ENCODE measurements around the gene CP.

The CP gene

GRCh38 chr3:149215515-149215914, 6.1 kb downstream of the CP start:
- no peak for DNase-seq (ENCODE audit: insufficient read length, low spot score)
- FAIRE-seq, result no peak
- TF ChIP-seq CTCF (IDR thresholded peaks at IDR 0.05; ENCODE audit: insufficient read depth, missing control alignments), result no peak

- no peak for TF ChIP-seq CTCF (IDR thresholded peaks at IDR 0.05; ENCODE audit: insufficient read depth, missing control alignments)
- FAIRE-seq, result no peak
- no peak for DNase-seq (ENCODE audit: insufficient read length, low spot score)
Measured at GRCh38 chr3:149214702-149215101, 6.9 kb downstream of the CP start.

GRCh38 chr3:149212386-149212785, 9.2 kb downstream of the CP start:
- no peak for TF ChIP-seq CTCF (IDR thresholded peaks at IDR 0.05; ENCODE audit: insufficient read depth, missing control alignments)
- no peak for DNase-seq (ENCODE audit: insufficient read length, low spot score)
- no peak for FAIRE-seq

GRCh38 chr3:149209431-149209830, 12.2 kb downstream of the CP start:
- no peak for FAIRE-seq
- TF ChIP-seq CTCF (IDR thresholded peaks at IDR 0.05; ENCODE audit: insufficient read depth, missing control alignments), result no peak

GRCh38 chr3:149207475-149207874, 14.2 kb downstream of the CP start:
- TF ChIP-seq CTCF (IDR thresholded peaks at IDR 0.05; ENCODE audit: insufficient read depth, missing control alignments), result no peak
- FAIRE-seq (no peak), DNase-seq (ENCODE audit: insufficient read length, low spot score) (no peak)

More at GRCh38 chr3:149209431-149209830, 12.2 kb downstream of the CP start:
- no peak for DNase-seq (ENCODE audit: insufficient read length, low spot score)

GRCh38 chr3:149204390-149204991, 17.1 kb downstream of the CP start:
- FAIRE-seq, result no peak
- TF ChIP-seq CTCF (IDR thresholded peaks at IDR 0.05; ENCODE audit: insufficient read depth, missing control alignments), result no peak
- no peak for DNase-seq (ENCODE audit: insufficient read length, low spot score)

GRCh38 chr3:149203758-149204157, 17.9 kb downstream of the CP start:
- no peak for TF ChIP-seq CTCF (IDR thresholded peaks at IDR 0.05; ENCODE audit: insufficient read depth, missing control alignments)
- DNase-seq (ENCODE audit: insufficient read length, low spot score) (no peak), FAIRE-seq (no peak)

All from D721Med (cell line).